C4-2B (cell line): ENCODE data around the gene FBXO3.

Experiments
- CTCF ChIP-seq: fragments of 450-650 bp; conservative IDR thresholded peaks from 2 replicates; pipeline ENCODE4 v1.5.1; 2017; ENCODE audit warnings: mild to moderate bottlenecking
- ZFX ChIP-seq: fragments of 450-650 bp; IDR thresholded peaks from 2 replicates; pipeline ENCODE4 v1.6.1; 2017

GRCh38 chr11:33747979-33748378 lies 26.3 kb downstream of the FBXO3 start:
- TF ChIP-seq CTCF (no peak), ZFX (no peak)
